Endodermal cell (in vitro differentiated cells): ENCODE measurements around the gene STAT1. TPM values are rescaled to one million over a fixed set of nuclear protein-coding genes. Genes with fewer than 3 reads are reported as not detected.
A peak's percentile ranks its signal among the peaks of the same experiment; 100 is the strongest.

ENCODE experiments used
- DNase-seq: peaks from one replicate; pipeline ENCODE4 v3.0.0-alpha.2; 2017
- H3K27ac ChIP-seq: 2 replicates; pipeline ENCODE4 v1.5.1; 2013; ENCODE audit warnings: mild to moderate bottlenecking, low read depth, low read length, moderate library complexity
- H3K27me3 ChIP-seq: 2 replicates; pipeline ENCODE4 v1.6.1; 2013; ENCODE audit warnings: mild to moderate bottlenecking, low read length, moderate library complexity; ENCODE audit not compliant: insufficient read depth, control insufficient read depth, poor library complexity, severe bottlenecking
- H3K36me3 ChIP-seq: 2 replicates; pipeline ENCODE4 v1.7.0; 2013; ENCODE audit warnings: mild to moderate bottlenecking, low read length, moderate library complexity; ENCODE audit not compliant: control insufficient read depth, insufficient read depth
- H3K4me1 ChIP-seq: one replicate; pipeline ENCODE4 v1.7.0; 2013; ENCODE audit warnings: low read length; ENCODE audit not compliant: control insufficient read depth, insufficient read depth
- H3K4me3 ChIP-seq: 2 replicates; pipeline ENCODE4 v1.5.1; 2013; ENCODE audit warnings: mild to moderate bottlenecking, low read length, moderate library complexity
- H3K9ac ChIP-seq: 2 replicates; pipeline ENCODE4 v1.6.1; 2013; ENCODE audit warnings: mild to moderate bottlenecking, low read length, moderate library complexity; ENCODE audit not compliant: poor library complexity, severe bottlenecking; ENCODE audit errors: extremely low read depth
- H3K9me3 ChIP-seq: 2 replicates; pipeline ENCODE4 v1.6.1; 2013; ENCODE audit warnings: mild to moderate bottlenecking, low read length, moderate library complexity; ENCODE audit not compliant: control insufficient read depth
- H3K27ac Mint-ChIP-seq: 2 replicates; pipeline ENCODE4 v1.8.0; 2020; ENCODE audit warnings: mixed read lengths
- H3K27me3 Mint-ChIP-seq: 2 replicates; pipeline ENCODE4 v1.8.0; 2021; ENCODE audit warnings: mild to moderate bottlenecking, mixed read lengths; ENCODE audit not compliant: insufficient read depth
- H3K36me3 Mint-ChIP-seq: 2 replicates; pipeline ENCODE4 v1.8.0; 2020; ENCODE audit warnings: low read depth, mixed read lengths
- H3K4me1 Mint-ChIP-seq: 2 replicates; pipeline ENCODE4 v1.8.0; 2020; ENCODE audit warnings: mixed read lengths
- H3K4me3 Mint-ChIP-seq: 2 replicates; pipeline ENCODE4 v1.8.0; 2020; ENCODE audit warnings: mild to moderate bottlenecking, moderate library complexity, mixed read lengths
- H3K9me3 Mint-ChIP-seq: 2 replicates; pipeline ENCODE4 v1.8.0; 2020; ENCODE audit warnings: mild to moderate bottlenecking, mixed read lengths
- WGBS, 2 experiments: methylation state at CpG; one replicate each; pipeline versions ENCODE4 v1.1.5 to v1.1.7; 2013; ENCODE audit warnings: missing lambda C conversion rate in 2 of 2, mixed read lengths in 1 of 2; ENCODE audit not compliant: insufficient coverage in 1 of 2, insufficient read length in 1 of 2; 5-methylcytosine and 5-hydroxymethylcytosine counted together
- total RNA-seq, 2 donors: library from RNA; stranded (reverse); fragmentation: NEBNext Ultra II Directional in 1 of 2; extraction: Animal tissue kit (Norgen Biotek cat#: 25700) in 1 of 2; gene quantifications; 2 replicates in 1 of 2; 3 replicates in 1 of 2; pipeline ENCODE4 v1.2.1, GENCODE V29; 2021
- TF ChIP-seq, protein P1 (sequence below): fragments of 200-600 bp; sonication (generic); conservative IDR thresholded peaks from 2 replicates; pipeline ENCODE4 v1.5.0; 2021; ENCODE audit warnings: antibody characterized with exemption, mild to moderate bottlenecking

STAT1 gene
- total RNA-seq, 2 donors from 2014 or later = 48.3 to 74.4 TPM

GRCh38 chr2:190920085-190920484 is 93.9 kb downstream of the STAT1 start:
- H3K9me3 ChIP-seq = peaks cover 8% of the 10 kb centered on the region
- Mint-ChIP-seq H3K36me3 (peaks cover 57% of the 10 kb centered on the region), H3K27me3 (no peaks in the 10 kb centered on the region), H3K9me3 (peaks cover 6% of the 10 kb centered on the region), H3K27ac (peak overlapping the region; percentile 38), H3K4me1 (peaks cover 8% of the 10 kb centered on the region), H3K4me3 (no peak overlapping the region)
- H3K4me3 ChIP-seq = no peak overlapping the region
- 91% methylated on average over 3 of the region's 3 CpGs; no CpG with 5 or more reads in 1 of the 2 experiments for whole genome bisulfite sequencing, 2 experiments
- H3K4me1 ChIP-seq = no peaks in the 10 kb centered on the region
- TF ChIP-seq, protein P1, sequence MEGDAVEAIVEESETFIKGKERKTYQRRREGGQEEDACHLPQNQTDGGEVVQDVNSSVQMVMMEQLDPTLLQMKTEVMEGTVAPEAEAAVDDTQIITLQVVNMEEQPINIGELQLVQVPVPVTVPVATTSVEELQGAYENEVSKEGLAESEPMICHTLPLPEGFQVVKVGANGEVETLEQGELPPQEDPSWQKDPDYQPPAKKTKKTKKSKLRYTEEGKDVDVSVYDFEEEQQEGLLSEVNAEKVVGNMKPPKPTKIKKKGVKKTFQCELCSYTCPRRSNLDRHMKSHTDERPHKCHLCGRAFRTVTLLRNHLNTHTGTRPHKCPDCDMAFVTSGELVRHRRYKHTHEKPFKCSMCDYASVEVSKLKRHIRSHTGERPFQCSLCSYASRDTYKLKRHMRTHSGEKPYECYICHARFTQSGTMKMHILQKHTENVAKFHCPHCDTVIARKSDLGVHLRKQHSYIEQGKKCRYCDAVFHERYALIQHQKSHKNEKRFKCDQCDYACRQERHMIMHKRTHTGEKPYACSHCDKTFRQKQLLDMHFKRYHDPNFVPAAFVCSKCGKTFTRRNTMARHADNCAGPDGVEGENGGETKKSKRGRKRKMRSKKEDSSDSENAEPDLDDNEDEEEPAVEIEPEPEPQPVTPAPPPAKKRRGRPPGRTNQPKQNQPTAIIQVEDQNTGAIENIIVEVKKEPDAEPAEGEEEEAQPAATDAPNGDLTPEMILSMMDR = no peak
- H3K27me3 ChIP-seq = no peaks in the 10 kb centered on the region
- H3K9ac ChIP-seq = no peak overlapping the region
- no peak for DNase-seq
- H3K36me3 ChIP-seq = peaks cover 81% of the 10 kb centered on the region
- no peak overlapping the region for H3K27ac ChIP-seq

Other genes starting within 250 kb of the STAT1 start
- 10 to 100 TPM; 47.2 to 99.3 TPM for gene GLS, start 133.3 kb downstream of the STAT1 start, total RNA-seq
- 1 to 10 TPM; 3.2 to 8.8 TPM for gene STAT4, start 136.8 kb upstream of the STAT1 start, total RNA-seq
- 100 to 1,000 TPM; 145 to 154 TPM for gene MYO1B, start 231.2 kb upstream of the STAT1 start, total RNA-seq